CD4-positive, alpha-beta T cell (primary cell): ENCODE results near the gene ZYX. TPM values are rescaled to one million over a fixed set of nuclear protein-coding genes. Genes with fewer than 3 reads are reported as not detected.
"Not testable (repeated sequence)": the region's sequence is repeated elsewhere in the genome, so short reads cannot be mapped to it uniquely, and the experiment has no call there.

Experiments used
- ATAC-seq: fragments of 200-7000 bp; cut with Tn5 transposase; one replicate; pipeline ENCODE4 v1.10.0; 2022; ENCODE audit warnings: mild to moderate bottlenecking; ENCODE audit not compliant: poor library complexity
- CTCF ChIA-PET: fragments of 350-600 bp; sonication (Branson Sonifier 250); formaldehyde crosslinking; loops from one replicate; lab custom pipeline; 2021; ENCODE audit warnings: antibody characterized with exemption, inconsistent platforms; lab: Charles Lee
- POLR2A ChIA-PET: fragments of 350-600 bp; sonication (Branson Sonifier 250); formaldehyde crosslinking; loops from one replicate; lab custom pipeline; 2021; ENCODE audit warnings: antibody characterized with exemption, inconsistent platforms; lab: Charles Lee
- DNase-seq, 14 experiments: peaks; one replicate each; pipeline ENCODE4 v3.0.0-alpha.2; 2013 to 2020; ENCODE audit warnings: mixed read lengths in 2 of 14
- H3K27ac ChIP-seq, 2 donors: one replicate each; pipeline versions ENCODE4 v1.5.1 to v1.7.0; 2013; ENCODE audit warnings: low read length in 2 of 2, low read depth in 1 of 2, mild to moderate bottlenecking in 1 of 2
- H3K27me3 ChIP-seq, 2 experiments: 1 replicate in 1 of 2; 2 replicates in 1 of 2; pipeline versions ENCODE4 v1.6.1 to v1.7.0; 2013; ENCODE audit warnings: low read length in 2 of 2, control low read depth in 1 of 2, mild to moderate bottlenecking in 1 of 2, moderate library complexity in 1 of 2; ENCODE audit not compliant: insufficient read depth in 2 of 2, control insufficient read depth in 1 of 2
- H3K36me3 ChIP-seq: one replicate; pipeline ENCODE4 v1.6.1; 2013; ENCODE audit warnings: low read length, control low read depth; ENCODE audit not compliant: insufficient read depth
- H3K4me1 ChIP-seq: one replicate; pipeline ENCODE4 v1.6.1; 2013; ENCODE audit warnings: low read length, control low read depth; ENCODE audit not compliant: insufficient read depth
- H3K4me3 ChIP-seq: one replicate; pipeline ENCODE4 v1.5.1; 2013; ENCODE audit warnings: mild to moderate bottlenecking, low read length, moderate library complexity
- H3K9me3 ChIP-seq, 2 experiments: 1 replicate in 1 of 2; 2 replicates in 1 of 2; pipeline versions ENCODE4 v1.6.1 to v1.7.0; 2013; ENCODE audit warnings: low read length in 2 of 2, mild to moderate bottlenecking in 2 of 2, control low read depth in 1 of 2, moderate library complexity in 1 of 2; ENCODE audit not compliant: control insufficient read depth in 1 of 2, insufficient read depth in 1 of 2
- H3K27ac Mint-ChIP-seq: one replicate; pipeline ENCODE4 v1.8.0; 2020; ENCODE audit warnings: mixed read lengths
- H3K27me3 Mint-ChIP-seq: one replicate; pipeline ENCODE4 v1.8.0; 2021; ENCODE audit warnings: mixed read lengths
- H3K36me3 Mint-ChIP-seq: one replicate; pipeline ENCODE4 v1.8.0; 2021; ENCODE audit warnings: low read depth, mixed read lengths
- H3K4me1 Mint-ChIP-seq: one replicate; pipeline ENCODE4 v1.8.0; 2021; ENCODE audit warnings: low read depth, mixed read lengths
- H3K4me3 Mint-ChIP-seq: one replicate; pipeline ENCODE4 v1.8.0; 2020; ENCODE audit warnings: mild to moderate bottlenecking, mixed read lengths
- H3K9me3 Mint-ChIP-seq: one replicate; pipeline ENCODE4 v1.8.0; 2020; ENCODE audit warnings: mixed read lengths
- CTCF ChIP-seq: fragments of 200-600 bp; IDR thresholded peaks from one replicate; pipeline ENCODE4 v1.8.0; 2022; ENCODE audit warnings: antibody characterized with exemption, mild to moderate bottlenecking
- intact Hi-C, 2 experiments: fragments of 100-400 bp; cut with DNase I in 1 of 2; cut with micrococcal nuclease in 1 of 2; formaldehyde crosslinking; loops; one replicate each; pipeline versions ENCODE4 v1.15.1 to v1.9.0; 2023 to 2025; cut with DNase I, micrococcal nuclease
- total RNA-seq, 174 experiments: library from RNA in 2 of 174; stranded (reverse) in 2 of 174; gene quantifications; one replicate each; pipeline ENCODE4 v1.2.3 and lab custom pipeline; 2021 to 2026

The ZYX gene
- total RNA-seq, 2 experiments from 2014 or later, result 132 to 146 TPM

GRCh38 chr7:143419880-143420279 lies 38.7 kb downstream of the ZYX start:
- H3K27ac ChIP-seq, result no peak overlapping the region
- CTCF ChIA-PET, result no interaction called here
- H3K4me1 Mint-ChIP-seq, result peaks cover 32% of the 10 kb centered on the region
- no peaks in the 10 kb centered on the region for H3K9me3 ChIP-seq
- H3K36me3 Mint-ChIP-seq, result peaks cover 78% of the 10 kb centered on the region
- H3K36me3 ChIP-seq, result peaks cover 4% of the 10 kb centered on the region
- H3K27ac Mint-ChIP-seq, result no peak overlapping the region
- DNase-seq (peak in 1 of 14 experiments; percentile 15), ATAC-seq (no peak)
- POLR2A ChIA-PET, result no interaction called here
- H3K4me3 ChIP-seq, result no peak overlapping the region
- H3K9me3 Mint-ChIP-seq, result no peaks in the 10 kb centered on the region
- intact Hi-C loops, result loop anchor here (5.0 kb wide), 2 partner anchors 118 to 413 kb away; no protein-coding TSS in a partner anchor
- TF ChIP-seq CTCF, result no peak
- H3K27me3 ChIP-seq, result no peaks in the 10 kb centered on the region
- H3K27me3 Mint-ChIP-seq, result no peaks in the 10 kb centered on the region
- no peak overlapping the region for H3K4me3 Mint-ChIP-seq
- no peaks in the 10 kb centered on the region for H3K4me1 ChIP-seq

- H3K27ac ChIP-seq, H3K27me3 Mint-ChIP-seq, H3K36me3 ChIP-seq, H3K27me3 ChIP-seq, H3K9me3 Mint-ChIP-seq, POLR2A ChIA-PET, H3K9me3 ChIP-seq, H3K4me3 Mint-ChIP-seq, H3K4me3 ChIP-seq, DNase-seq, H3K27ac Mint-ChIP-seq, intact Hi-C loops, ATAC-seq, H3K4me1 ChIP-seq: not testable (repeated sequence)
- CTCF ChIA-PET, result interaction anchor here (0.9 kb wide), 1 partner anchor 180 kb away, joined by 3 read pairs; no protein-coding TSS in a partner anchor
- H3K4me1 Mint-ChIP-seq, result peaks cover 32% of the 10 kb centered on the region
- peaks cover 70% of the 10 kb centered on the region for H3K36me3 Mint-ChIP-seq
These were observed 39.5 kb downstream of the ZYX start for GRCh38 chr7:143420624-143421023.

GRCh38 chr7:143422033-143422432 lies 40.9 kb downstream of the ZYX start:
- ChIA-PET POLR2A (no interaction called here), CTCF (no interaction called here)
- intact Hi-C loops, result no loop called here
- no peak for ATAC-seq
- Mint-ChIP-seq H3K27ac (no peak overlapping the region), H3K4me3 (no peak overlapping the region), H3K27me3 (no peaks in the 10 kb centered on the region), H3K9me3 (no peaks in the 10 kb centered on the region), H3K4me1 (peaks cover 32% of the 10 kb centered on the region), H3K36me3 (peaks cover 70% of the 10 kb centered on the region)
- no peaks in the 10 kb centered on the region for H3K27me3 ChIP-seq
- no peaks in the 10 kb centered on the region for H3K4me1 ChIP-seq
- no peak overlapping the region for H3K4me3 ChIP-seq
- no peak for DNase-seq
- H3K36me3 ChIP-seq, result peaks cover 4% of the 10 kb centered on the region
- no peak overlapping the region for H3K27ac ChIP-seq
- TF ChIP-seq CTCF, result no peak
- H3K9me3 ChIP-seq, result no peaks in the 10 kb centered on the region

- H3K27me3 Mint-ChIP-seq, H3K27ac Mint-ChIP-seq, H3K4me3 ChIP-seq, H3K36me3 ChIP-seq, H3K9me3 ChIP-seq, H3K4me3 Mint-ChIP-seq, DNase-seq, H3K27ac ChIP-seq, ATAC-seq, H3K9me3 Mint-ChIP-seq, H3K27me3 ChIP-seq, H3K4me1 ChIP-seq, intact Hi-C loops, POLR2A ChIA-PET: not testable (repeated sequence)
- CTCF ChIA-PET, result interaction anchor here (1.4 kb wide), 1 partner anchor 184 kb away, joined by 3 read pairs; no protein-coding TSS in a partner anchor
- Mint-ChIP-seq H3K36me3 (peaks cover 51% of the 10 kb centered on the region), H3K4me1 (peaks cover 21% of the 10 kb centered on the region)
These were observed 43.3 kb downstream of the ZYX start for GRCh38 chr7:143424476-143424875.
